Smooth muscle cell of the pulmonary artery (primary cell): ENCODE measurements around the gene ERCC4. TPM values are rescaled to one million over a fixed set of nuclear protein-coding genes. Genes with fewer than 3 reads are reported as not detected.

Experiments
- total RNA-seq: library from RNA; depleted of rRNA; stranded (reverse); fragments of >200 nt; gene quantifications from 2 replicates; pipeline ENCODE4 v1.2.3, GENCODE V29; 2014

Gene ERCC4
- 9.6 and 9.7 TPM in 2 replicates for total RNA-seq

DNA sequence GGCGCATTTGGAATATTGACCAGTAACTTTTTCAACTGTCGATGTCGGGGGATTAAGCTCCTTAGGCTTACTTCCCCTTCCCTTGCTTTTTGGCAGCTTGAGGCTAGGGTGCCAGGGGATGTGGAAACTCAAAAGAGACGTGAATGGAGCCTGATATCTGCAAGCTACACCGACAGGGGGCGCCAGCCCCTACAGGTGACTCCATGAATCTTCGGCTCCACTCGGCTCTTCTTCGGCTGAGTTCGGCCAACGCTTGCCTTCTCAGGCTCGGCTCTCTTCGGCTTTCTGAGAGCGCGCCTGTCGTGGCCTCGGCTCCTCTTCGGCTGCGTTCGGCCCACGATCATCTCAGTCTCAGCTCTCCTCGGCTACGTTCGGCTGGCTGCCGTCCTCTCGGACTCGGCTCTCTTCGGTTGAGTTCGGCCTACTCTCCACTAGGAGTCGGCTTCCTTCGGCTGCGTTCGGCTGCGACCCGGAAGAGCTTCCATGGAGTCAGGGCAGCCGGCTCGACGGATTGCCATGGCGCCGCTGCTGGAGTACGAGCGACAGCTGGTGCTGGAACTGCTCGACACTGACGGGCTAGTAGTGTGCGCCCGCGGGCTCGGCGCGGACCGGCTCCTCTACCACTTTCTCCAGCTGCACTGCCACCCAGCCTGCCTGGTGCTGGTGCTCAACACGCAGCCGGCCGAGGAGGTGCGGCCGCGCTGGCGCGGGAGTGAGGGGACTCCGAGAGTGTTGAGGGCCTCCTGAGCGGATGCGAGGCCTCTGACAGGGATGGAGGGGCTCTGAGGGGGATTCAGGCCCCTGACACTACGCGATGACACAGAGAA is at the start of gene ERCC4:
TSS of gene ERCC4 (plus strand) at position 472 of the 827 bp plus-strand sequence. CDS start at position 484, 12 bp downstream.

Other genes with a start within 250 kb of the ERCC4 start
- gene MRTFB, start 151.2 kb downstream of the ERCC4 start, total RNA-seq = 7.1 and 14.3 TPM in 2 replicates